DMS153 treated with DMSO at 0.1 percent for 48 hours (cell line): ENCODE data around the gene SUPT6H.
"Not testable (repeated sequence)": the region's sequence is repeated elsewhere in the genome, so short reads cannot be mapped to it uniquely, and the experiment has no call there.

Source experiments
- DNase-seq: peaks from one replicate; lab custom pipeline; 2025; ENCODE audit not compliant: unreplicated experiment; lab: John Stamatoyannopoulos, UW

The SUPT6H gene

DNA sequence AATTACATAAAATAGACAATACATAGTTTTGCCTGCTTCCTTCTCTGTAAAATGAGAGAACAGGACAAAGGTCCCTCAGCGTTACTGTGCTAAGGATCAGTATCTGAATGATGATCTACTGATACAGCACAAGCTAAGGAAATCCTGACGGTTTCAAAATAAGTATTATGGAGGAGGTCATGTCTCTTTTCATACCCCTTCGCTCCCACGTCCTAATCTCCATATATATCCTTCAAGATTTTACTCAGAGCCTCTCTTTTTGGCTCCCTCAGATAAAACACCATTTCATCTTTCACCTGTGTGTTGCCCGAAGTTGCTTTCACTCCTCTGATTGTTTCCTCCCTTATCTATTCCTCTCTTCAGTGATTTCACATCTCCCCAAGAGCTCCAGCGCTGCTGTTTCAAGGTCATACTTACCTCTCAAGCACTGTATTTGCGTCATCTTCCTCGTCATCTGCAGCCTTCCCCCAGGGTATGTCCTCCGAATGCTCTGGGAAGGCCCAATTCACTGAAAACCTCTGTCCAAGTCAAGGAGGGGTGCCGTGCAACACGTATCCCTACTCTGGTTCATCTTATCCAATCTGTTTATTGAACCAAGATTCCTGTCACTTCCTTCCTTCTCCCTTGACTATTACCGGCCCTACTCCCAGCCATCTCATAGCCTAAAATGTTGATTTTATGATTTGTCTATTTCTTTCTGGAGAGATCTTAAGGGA lies 15.8 kb upstream of the SUPT6H start:
- no peak for DNase-seq

GRCh38 chr17:28648698-28649097 lies 13.3 kb upstream of the SUPT6H start:
- DNase-seq = no peak

DNA sequence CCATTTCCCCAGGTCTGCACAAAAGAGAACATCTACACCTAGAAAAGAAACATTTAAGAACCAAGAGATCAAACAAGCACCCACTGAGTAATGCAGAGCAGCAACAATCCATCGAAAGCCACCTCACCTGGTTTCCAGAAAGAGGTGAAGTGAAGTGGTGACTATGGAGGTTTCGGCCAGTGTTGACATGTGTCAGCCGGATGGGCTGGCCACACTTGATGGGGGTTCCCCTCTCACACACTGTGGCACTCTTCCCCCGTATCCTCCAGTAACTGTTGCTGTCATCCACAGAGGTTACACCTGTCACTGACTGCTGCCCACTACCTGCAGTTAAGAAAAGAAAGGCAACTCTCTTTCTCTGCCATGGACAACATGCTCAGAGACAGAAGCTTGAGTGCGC lies 6.8 kb upstream of the SUPT6H start:
- no peak for DNase-seq

DNA sequence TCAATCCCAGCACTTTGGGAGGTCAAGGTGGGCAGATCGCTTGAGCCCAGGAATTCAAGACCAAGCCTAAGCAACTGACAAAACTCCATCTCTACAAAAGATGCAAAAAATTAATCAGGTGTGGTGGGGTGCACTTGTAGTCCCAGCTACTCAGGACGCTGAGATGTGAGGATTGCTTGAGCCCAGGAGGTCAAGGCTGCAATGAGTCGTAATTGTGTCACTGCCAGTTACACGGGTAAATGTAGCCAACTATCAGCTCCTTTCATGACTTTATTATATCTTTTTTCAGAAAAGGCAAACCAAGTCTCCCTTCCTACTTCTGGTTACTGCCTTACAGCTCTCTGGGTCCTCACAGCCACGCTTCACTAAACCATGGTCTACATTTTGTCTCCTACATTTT lies 4.2 kb upstream of the SUPT6H start:
- DNase-seq = no peak

GRCh38 chr17:28658342-28658741 lies 3.7 kb upstream of the SUPT6H start:
- not testable (repeated sequence) for DNase-seq

GRCh38 chr17:28658766-28659496 lies 3.1 kb upstream of the SUPT6H start:
- DNase-seq = not testable (repeated sequence)

GRCh38 chr17:28659497-28659881 lies 2.5 kb upstream of the SUPT6H start:
- not testable (repeated sequence) for DNase-seq

DNA sequence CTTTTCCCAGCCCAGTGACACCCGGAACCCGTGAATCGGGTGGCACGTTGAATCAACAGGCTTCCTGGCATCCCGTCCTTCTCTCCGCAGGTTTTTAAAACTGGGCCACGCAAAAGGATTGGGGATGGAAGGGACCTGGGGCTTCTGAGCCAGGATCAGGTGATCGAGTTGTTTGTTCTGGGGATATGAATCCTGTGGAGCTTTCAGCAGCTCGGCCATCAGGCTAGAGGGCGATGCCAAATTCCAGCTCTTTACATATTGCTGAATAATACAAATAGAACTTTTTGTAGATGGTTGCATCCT lies 473 bp downstream of the SUPT6H start:
- no peak for DNase-seq

DNA sequence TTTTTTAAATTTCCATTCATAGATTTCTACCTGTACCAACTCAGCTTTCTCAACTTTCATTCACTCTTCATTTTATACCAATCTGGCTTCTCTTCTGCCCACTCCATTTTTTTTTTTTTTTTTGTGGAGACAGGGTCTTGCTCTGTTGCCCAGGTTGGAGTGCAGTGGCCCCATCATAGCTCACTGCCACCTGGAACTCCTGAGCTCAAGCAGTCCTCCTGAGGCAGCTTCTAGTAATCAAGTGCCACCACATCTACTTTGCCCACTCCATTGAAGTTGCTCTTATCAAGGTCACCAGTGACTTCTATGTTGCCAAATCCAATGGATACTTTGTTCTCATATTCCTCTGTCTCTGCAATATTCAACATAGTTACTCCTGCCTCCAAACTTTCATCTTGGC lies 1.7 kb downstream of the SUPT6H start:
- no peak for DNase-seq

- no peak for DNase-seq
These were observed 4.0 kb downstream of the SUPT6H start for GRCh38 chr17:28665994-28666393.

DNA sequence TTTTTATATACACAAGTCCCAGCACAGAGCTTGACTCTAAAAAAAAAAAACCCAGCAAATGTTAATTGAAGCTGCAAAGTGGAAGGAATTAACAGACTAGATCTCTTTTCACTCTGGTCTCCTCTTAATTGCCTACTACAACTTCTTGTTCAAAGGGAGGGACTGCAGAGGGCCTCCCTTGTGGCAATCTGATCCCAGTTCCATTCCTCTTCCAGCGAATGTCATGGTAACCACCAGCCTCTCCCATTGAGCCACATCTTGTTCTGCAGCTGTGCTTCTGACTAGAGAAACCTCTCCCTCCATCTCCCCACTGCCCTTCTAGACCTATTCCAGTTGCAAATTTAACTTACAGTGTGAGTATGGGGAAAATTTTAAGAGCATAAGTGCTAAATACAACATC lies 5.9 kb downstream of the SUPT6H start:
- DNase-seq = no peak

GRCh38 chr17:28669918-28670317 lies 7.9 kb downstream of the SUPT6H start:
- DNase-seq = no peak

DNA sequence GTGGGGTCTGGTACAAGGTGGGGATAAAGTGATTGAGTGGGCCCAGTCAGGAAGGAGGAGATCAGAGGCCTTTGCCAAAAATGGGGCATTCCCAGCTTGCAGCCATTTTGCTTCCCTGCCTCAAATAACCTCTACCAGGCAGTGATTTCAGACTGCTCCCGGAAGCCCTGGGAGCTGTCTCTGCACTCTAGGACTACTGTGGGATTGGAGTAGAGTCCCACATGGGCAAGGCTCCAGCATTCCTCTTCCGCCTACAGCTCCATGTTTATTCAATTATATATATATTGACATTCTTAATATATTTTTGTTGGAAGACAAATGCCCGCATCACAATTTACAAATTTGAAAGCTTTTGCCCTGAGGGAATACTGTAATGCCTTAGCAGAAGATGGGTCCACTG lies 13.5 kb downstream of the SUPT6H start:
- no peak for DNase-seq

GRCh38 chr17:28675980-28676379 lies 14.0 kb downstream of the SUPT6H start:
- DNase-seq = peak; percentile 61

GRCh38 chr17:28682655-28683054 lies 20.6 kb downstream of the SUPT6H start:
- DNase-seq = no peak

DNA sequence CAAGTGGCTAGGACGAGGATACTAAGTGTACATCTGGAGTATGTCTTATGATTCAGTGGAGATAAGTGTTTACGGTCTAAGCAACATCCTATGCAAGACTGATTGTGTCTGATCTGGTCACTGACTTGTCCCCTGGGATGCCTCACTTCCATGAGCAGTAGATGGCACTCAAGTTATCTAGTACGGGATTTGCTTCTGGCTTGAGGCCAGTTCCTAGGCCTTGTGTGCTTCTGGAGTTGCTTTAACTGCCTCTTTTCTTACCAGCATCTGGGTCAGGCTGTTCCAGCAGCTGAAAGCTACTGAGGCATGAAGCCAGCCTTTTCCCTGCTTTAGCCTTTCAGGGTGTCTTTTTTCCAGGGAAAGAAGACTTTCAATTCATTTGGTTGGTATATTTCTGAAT lies 23.0 kb downstream of the SUPT6H start:
- DNase-seq = peak; percentile 18

DNA sequence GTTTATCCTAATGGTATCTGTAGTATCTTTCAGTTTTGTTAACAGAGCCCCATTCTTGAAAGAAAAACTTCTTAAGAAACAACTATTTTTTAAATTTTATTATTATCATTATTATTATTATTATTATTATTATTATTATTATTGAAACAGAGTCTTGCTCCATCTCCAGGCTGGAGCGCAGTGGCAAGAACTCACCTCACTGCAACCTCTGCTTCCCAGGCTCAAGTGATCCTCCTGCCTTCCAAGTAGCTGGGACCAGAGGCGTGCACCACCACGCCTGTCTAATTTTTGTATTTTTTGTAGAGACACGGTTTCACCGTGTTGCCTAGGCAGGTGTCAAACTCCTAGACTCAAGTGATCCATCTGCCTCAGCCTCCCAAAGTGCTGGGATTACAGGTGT lies 23.4 kb downstream of the SUPT6H start:
- DNase-seq = no peak

GRCh38 chr17:28686296-28686695 lies 24.3 kb downstream of the SUPT6H start:
- no peak for DNase-seq

- DNase-seq = no peak
These were observed 26.5 kb downstream of the SUPT6H start for GRCh38 chr17:28688481-28688880.

- no peak for DNase-seq
These were observed 27.0 kb downstream of the SUPT6H start for GRCh38 chr17:28689011-28689410.

- DNase-seq = no peak
These were observed 31.9 kb downstream of the SUPT6H start for GRCh38 chr17:28693869-28694268.

DNA sequence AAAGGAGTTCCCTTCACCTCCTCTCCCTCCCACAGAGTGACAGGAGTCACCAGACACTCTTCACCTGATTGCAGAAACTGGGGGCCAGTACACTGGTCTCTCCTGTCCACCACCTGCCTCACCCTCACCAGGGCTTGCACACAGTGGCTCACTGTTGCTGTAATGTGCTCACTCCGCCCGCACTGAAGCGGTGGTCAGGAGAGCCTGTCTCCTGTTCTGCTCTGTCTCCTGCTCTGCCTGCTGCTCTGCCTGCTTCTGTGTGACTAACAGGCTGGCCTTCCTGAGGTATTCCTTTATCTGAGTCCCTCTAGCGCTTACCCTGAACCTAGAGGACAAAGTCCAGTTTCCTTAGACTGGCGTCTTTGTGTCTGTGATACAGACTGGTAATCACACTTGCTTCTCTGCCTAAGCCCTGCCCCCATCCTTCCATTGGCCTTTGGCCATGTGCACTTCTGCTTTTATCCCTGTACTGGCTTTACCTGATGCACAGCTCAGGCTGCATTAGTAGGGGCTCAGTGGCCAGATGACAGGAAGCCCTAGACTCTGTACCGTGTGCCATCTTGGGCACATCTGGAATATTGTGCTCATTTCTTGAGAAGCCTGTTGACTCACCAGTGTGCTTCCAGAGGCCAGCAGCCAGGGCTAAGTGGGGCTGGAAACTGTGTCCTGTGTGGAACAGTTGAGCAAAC lies 36.4 kb downstream of the SUPT6H start:
- DNase-seq = no peak
